ENCODE data around the gene PLA2R1.

DNA sequence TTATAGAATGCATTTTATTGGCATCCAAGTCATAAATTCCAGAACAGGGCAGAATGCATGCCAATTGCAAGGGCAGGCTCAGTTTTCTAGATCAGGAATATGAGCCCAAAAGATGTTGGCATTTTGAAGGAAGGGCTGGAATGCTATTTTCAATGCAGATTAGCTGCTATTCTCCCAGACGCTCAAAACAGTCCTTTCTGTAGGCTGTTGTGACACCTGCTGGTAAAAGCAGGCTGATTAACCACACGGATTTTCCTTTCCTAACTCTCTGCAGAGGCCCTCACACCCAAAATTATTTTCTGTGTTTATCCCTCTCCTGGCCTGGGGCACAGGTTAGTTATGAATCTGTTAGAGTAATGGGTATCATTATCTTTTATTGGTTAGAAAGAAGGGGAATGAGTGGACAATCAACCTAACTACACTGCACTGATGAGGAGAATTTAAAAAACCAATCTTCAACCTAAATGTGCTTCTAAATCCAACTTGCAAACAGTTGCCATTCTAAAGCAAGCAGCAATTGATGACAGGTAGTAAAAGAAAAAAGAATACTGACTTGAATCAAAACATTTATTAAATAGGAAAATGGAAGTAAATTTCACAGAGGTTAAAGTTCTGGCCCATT lies 94.0 kb downstream of the PLA2R1 start:
- TF ChIP-seq, protein P1, sequence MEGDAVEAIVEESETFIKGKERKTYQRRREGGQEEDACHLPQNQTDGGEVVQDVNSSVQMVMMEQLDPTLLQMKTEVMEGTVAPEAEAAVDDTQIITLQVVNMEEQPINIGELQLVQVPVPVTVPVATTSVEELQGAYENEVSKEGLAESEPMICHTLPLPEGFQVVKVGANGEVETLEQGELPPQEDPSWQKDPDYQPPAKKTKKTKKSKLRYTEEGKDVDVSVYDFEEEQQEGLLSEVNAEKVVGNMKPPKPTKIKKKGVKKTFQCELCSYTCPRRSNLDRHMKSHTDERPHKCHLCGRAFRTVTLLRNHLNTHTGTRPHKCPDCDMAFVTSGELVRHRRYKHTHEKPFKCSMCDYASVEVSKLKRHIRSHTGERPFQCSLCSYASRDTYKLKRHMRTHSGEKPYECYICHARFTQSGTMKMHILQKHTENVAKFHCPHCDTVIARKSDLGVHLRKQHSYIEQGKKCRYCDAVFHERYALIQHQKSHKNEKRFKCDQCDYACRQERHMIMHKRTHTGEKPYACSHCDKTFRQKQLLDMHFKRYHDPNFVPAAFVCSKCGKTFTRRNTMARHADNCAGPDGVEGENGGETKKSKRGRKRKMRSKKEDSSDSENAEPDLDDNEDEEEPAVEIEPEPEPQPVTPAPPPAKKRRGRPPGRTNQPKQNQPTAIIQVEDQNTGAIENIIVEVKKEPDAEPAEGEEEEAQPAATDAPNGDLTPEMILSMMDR (IDR thresholded peaks at IDR 0.05), result peak; percentile 77
- TF ChIP-seq POLR2AphosphoS5 (IDR thresholded peaks at IDR 0.05; ENCODE audit: low read depth, low read length) (no peak), REST (IDR thresholded peaks at IDR 0.05; ENCODE audit: insufficient read depth in 1 of 2, low read depth in 2 of 2, low read length in 1 of 2) (no peak), TCF7L2 (IDR thresholded peaks at IDR 0.05; ENCODE audit: low read depth, low read length) (no peak)

All from Panc1 (cell line).